Measurements from ENCODE around the gene RPP40.
A peak's percentile ranks its signal among the peaks of the same experiment; 100 is the strongest.

The RPP40 gene

DNA sequence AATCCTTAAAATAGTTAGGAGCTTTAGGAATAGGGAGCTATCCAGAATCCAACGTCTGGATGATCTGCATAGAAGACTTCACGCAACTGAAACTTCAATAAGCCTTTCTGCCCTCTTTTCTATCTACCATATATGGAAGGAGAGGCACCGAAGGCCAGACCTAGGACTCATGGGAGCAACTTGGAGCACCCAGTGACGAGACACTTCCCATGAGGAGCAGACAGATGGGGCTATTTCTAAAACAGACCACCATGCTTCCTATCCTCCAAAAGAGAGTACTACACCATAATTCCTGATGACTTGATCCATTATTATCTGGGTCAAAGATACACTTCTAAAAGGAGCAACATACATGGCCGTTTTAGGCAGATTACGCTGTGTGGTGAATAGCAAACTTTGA lies 6.0 kb downstream of the RPP40 start:
- H3K27ac ChIP-seq = no peak overlapping the region
- TF ChIP-seq, protein P1, sequence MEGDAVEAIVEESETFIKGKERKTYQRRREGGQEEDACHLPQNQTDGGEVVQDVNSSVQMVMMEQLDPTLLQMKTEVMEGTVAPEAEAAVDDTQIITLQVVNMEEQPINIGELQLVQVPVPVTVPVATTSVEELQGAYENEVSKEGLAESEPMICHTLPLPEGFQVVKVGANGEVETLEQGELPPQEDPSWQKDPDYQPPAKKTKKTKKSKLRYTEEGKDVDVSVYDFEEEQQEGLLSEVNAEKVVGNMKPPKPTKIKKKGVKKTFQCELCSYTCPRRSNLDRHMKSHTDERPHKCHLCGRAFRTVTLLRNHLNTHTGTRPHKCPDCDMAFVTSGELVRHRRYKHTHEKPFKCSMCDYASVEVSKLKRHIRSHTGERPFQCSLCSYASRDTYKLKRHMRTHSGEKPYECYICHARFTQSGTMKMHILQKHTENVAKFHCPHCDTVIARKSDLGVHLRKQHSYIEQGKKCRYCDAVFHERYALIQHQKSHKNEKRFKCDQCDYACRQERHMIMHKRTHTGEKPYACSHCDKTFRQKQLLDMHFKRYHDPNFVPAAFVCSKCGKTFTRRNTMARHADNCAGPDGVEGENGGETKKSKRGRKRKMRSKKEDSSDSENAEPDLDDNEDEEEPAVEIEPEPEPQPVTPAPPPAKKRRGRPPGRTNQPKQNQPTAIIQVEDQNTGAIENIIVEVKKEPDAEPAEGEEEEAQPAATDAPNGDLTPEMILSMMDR (conservative IDR thresholded peaks at IDR 0.05) = no peak

DNA sequence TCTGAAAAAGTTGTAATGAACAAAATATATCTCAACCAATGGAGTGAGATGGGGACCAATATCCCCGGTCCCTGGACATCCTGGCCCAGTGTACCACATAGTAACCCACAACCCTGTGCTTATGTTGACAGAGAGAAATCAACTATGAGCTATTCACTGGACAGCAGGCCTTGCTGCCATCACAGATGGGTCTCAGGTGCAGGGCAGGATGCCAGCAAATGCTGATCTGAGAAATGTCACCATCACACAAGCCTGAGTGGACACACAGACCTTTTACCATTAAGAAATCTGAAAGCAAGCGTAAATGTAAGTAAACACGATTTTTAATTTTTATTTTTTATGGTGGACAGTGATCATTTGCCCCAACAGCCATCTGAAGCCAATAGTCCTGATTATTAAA lies 9.1 kb downstream of the RPP40 start:
- H3K27ac ChIP-seq = no peak overlapping the region
- TF ChIP-seq, protein P1 (conservative IDR thresholded peaks at IDR 0.05) = no peak

DNA sequence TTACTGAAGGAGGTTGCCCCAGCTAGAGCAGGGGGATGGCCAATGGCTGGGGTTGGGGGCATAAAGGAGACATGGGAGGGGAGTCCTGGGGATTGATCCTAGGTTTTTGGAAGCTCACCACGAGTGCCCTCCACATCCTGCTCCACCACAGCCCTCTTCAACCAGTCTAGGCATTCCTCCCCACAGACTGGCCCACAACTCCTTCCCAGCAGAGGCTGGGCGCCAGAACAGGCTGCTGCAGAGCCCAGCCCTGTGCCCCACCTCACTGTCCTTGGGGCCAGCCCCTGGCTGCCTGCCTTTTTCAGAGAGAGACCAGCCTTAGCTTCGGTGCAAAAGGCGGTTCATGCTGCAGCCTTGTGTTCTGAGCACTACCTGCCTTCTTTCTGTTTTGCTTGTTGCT lies 16.4 kb downstream of the RPP40 start:
- no peak overlapping the region for H3K27ac ChIP-seq
- TF ChIP-seq, protein P1 (conservative IDR thresholded peaks at IDR 0.05) = no peak

DNA sequence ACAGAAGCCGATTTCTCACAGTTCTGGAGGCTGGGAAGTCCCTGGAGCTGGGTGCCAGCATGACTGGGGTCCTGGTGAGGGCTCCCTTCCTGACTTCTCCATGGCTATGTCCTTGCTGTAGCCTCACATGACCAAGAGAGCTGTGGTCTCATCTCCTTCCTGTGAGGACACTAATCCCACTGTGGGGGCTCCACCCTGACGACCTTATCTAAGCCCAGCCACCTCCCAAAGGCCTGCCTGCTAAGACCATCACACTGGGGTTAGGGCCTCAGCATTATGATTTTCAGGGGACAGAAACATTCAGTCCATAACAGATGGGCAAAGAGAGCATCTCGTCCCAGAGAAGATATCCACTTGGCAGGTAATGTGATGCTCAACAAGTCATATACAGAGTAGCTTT lies 16.8 kb downstream of the RPP40 start:
- TF ChIP-seq, protein P1 (conservative IDR thresholded peaks at IDR 0.05) = no peak
- H3K27ac ChIP-seq = no peak overlapping the region

DNA sequence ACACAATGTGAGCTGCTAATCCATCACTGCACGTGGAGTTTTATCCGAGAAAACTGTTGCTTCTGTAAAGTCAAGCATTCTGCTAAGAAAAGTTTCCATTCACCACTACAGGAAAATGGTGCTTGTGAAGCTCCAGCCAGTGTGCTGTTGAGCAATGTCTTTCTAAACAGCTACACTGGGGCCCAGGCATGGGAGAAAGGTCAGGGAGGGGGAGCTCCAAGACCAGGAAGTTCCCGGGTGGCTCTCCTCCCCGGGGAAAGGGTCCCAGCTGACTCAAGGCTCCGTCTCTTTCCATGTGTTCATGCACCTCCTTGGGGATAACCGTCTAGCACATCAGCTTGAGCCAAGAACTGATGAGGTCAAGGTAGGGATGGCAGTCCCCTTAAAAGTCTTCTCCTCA lies 20.5 kb downstream of the RPP40 start:
- TF ChIP-seq, protein P1 (conservative IDR thresholded peaks at IDR 0.05) = no peak
- no peak overlapping the region for H3K27ac ChIP-seq

DNA sequence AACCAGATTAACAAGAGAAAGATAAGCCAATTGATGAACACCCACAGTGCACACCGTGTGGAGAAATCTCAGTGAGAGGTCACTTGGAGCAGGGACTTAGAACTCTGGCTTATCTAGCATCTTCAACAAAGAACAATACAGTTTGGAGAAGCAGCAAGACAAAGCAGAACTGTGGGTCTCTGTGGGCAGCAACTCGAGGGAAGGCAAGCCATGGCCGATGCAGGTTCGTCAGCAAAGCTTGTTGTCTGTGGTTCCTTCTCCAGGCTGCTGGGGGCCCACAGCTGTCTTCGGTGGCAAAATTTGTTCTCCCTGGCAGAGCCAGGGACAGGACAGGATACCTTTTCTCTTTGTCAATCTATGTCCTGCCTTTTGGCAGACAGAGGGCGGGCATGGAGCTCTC lies 22.1 kb downstream of the RPP40 start:
- H3K27ac ChIP-seq = no peak overlapping the region
- TF ChIP-seq, protein P1 (conservative IDR thresholded peaks at IDR 0.05) = 0 out of 2 replicates have a peak, but pooled peaks have one; percentile 6

DNA sequence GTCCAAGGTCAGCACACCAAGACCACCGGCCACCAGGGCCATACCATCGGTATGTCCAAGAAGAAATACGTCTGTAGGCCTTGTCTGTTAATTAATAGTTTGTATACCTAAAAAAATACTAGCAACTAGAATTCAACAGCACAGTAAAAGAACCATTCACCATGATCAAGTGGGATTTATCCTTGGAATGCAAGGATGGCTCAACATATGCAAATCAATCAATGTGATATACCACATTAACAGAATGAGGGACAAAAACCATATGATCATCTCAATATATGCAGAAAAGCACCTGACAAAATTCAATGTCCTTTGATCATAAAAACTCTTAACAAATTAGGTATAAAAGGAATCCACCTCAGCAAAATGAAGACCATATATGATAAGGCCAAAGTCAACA lies 24.4 kb downstream of the RPP40 start:
- no peak overlapping the region for H3K27ac ChIP-seq
- TF ChIP-seq, protein P1 (conservative IDR thresholded peaks at IDR 0.05) = no peak

DNA sequence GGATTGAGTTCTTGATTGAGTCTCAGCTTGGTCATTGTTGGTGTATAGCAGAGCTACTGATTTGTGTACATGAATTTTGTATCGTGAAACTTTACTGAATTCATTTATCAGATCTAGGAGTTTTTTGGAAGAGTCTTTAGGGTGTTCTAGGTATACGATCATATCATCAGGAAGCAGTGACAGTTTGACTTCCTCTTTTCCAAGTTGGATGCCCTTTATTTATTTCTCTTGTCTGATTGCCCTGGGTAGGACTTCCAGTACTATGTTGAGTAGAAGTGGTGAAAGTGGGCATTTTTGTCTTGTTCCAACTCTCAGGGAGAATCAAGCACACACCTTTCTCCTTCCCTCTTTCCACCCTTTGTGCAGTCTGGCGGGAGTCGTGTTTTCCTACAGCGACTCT lies 26.4 kb downstream of the RPP40 start:
- no peak overlapping the region for H3K27ac ChIP-seq
- TF ChIP-seq, protein P1 (conservative IDR thresholded peaks at IDR 0.05) = no peak
